Stimulated activated naive B cell treated with anti-CD40 and anti-IgM and Interleukin-4, amounts not matched to agents 10 μg/mL and 1 μg/mL and 100 μg/mL, for 72 hours (primary cell): ENCODE measurements around the gene SEC22A.

Experiments
- ATAC-seq, 2 donors: fragments of 150-1000 bp; cut with Tn5 transposase; replicated peaks; 2 replicates each; pipeline ENCODE4 v1.10.0; 2021; ENCODE audit warnings: moderate library complexity in 1 of 2
- DNase-seq: peaks from one replicate; pipeline ENCODE4 v3.0.0; 2021
- H3K27ac Mint-ChIP-seq: one replicate; pipeline ENCODE4 v1.8.0; 2022; ENCODE audit warnings: mild to moderate bottlenecking, mixed read lengths
- H3K27me3 Mint-ChIP-seq, 2 donors: one replicate each; pipeline ENCODE4 v1.8.0; 2022; ENCODE audit warnings: mixed read lengths in 2 of 2
- H3K36me3 Mint-ChIP-seq, 2 donors: one replicate each; pipeline ENCODE4 v1.8.0; 2022; ENCODE audit warnings: mixed read lengths in 2 of 2, mild to moderate bottlenecking in 1 of 2
- H3K4me1 Mint-ChIP-seq, 2 donors: one replicate each; pipeline ENCODE4 v1.8.0; 2022; ENCODE audit warnings: mixed read lengths in 2 of 2, mild to moderate bottlenecking in 1 of 2
- H3K4me3 Mint-ChIP-seq, 2 donors: one replicate each; pipeline ENCODE4 v1.8.0; 2022; ENCODE audit warnings: mild to moderate bottlenecking in 2 of 2, mixed read lengths in 2 of 2, moderate library complexity in 1 of 2
- H3K9me3 Mint-ChIP-seq, 2 donors: one replicate each; pipeline ENCODE4 v1.8.0; 2022; ENCODE audit warnings: mixed read lengths in 2 of 2, mild to moderate bottlenecking in 1 of 2

SEC22A gene

DNA sequence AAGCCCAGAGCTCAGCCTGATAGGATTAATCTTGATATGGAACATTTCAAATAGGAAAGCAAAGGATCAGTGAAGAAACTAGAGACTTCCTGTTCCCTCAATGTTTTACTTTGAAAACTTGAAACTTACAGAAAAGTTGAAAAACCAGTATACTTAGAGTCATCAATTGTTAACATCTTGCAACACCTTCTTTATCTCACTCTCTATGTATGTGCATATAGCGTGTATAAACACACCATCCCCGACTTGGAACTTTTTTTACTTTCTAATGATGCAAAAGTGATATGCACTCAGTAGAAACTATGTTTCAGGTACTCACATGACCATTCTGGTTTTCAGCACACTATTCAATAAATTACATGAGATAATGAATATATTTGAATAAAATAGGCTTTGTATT lies 60.5 kb downstream of the SEC22A start:
- no peak for ATAC-seq
- Mint-ChIP-seq H3K36me3 (peaks cover 26 to 40% of the 10 kb centered on the region in 2 donors), H3K9me3 (peaks cover 0 to 7% of the 10 kb centered on the region in 2 donors), H3K27ac (no peak overlapping the region), H3K4me3 (no peak overlapping the region), H3K27me3 (no peaks in the 10 kb centered on the region), H3K4me1 (peaks cover 1 to 10% of the 10 kb centered on the region in 2 donors)
- DNase-seq: no peak

DNA sequence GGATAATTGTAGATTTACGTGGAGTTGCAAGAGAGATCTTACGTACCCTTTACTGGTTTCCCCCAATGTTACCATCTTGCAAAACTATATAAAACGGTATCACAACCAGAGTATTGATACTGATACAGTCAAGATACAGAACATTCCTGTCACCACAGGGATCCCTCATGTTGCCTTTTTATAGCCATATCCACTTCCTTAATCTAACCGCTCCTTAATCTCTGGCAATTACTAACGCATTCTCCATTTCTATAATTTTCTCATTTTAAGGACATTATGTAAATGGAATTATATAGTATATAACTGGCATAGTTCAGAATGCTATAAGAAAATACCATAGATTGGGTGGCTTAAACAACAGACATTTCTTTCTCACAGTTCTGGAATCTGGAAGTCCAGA lies 61.1 kb downstream of the SEC22A start:
- Mint-ChIP-seq H3K4me1 (peaks cover 0 to 6% of the 10 kb centered on the region in 2 donors), H3K27ac (no peak overlapping the region), H3K9me3 (peaks cover 0 to 7% of the 10 kb centered on the region in 2 donors), H3K4me3 (no peak overlapping the region), H3K27me3 (no peaks in the 10 kb centered on the region), H3K36me3 (peaks cover 27 to 43% of the 10 kb centered on the region in 2 donors)
- ATAC-seq: no peak
- DNase-seq: no peak

DNA sequence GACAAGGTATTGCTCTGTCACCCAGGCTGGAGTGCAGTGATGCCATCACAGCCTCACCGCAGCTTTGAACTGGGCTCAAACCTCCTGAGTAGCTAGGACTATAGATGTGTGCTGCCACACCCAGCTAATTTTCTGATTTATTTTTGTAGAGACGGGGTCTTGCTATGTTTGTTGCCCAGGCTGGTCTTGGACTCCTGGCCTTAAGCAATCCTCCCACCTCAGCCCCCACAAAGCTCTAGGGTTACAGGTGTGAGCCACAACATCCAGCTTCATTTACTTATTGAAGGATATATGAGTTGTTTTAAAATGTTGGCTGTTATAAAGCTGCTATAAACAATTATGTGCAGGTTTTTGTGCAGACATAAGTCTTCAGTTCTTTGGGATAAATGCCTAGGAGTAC lies 62.2 kb downstream of the SEC22A start:
- H3K4me1 Mint-ChIP-seq: no peaks in the 10 kb centered on the region
- H3K36me3 Mint-ChIP-seq: peaks cover 31 to 50% of the 10 kb centered on the region in 2 donors
- H3K9me3 Mint-ChIP-seq: peaks cover 0 to 7% of the 10 kb centered on the region in 2 donors
- H3K27me3 Mint-ChIP-seq: no peaks in the 10 kb centered on the region
- no peak overlapping the region for H3K27ac Mint-ChIP-seq
- DNase-seq: no peak
- no peak for ATAC-seq
- no peak overlapping the region for H3K4me3 Mint-ChIP-seq

DNA sequence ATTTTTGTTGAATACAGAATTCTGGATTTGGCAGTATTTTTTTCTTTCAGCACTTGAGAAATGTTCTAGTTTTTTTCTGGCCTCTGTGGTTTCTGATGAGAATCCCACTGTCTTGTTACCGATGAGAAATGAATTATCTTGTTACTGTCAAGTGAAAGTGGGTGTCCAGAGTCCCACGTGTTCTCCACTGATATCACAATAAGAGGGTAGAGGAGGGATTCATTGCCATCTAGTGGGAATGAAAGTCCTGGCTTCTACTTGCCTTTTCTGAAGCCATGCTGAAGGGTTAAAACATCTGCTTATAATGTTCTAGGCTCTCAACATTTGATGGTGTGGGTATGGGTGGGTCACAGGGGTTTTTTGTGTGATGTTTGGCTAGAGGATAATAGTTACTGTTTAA lies 66.1 kb downstream of the SEC22A start:
- peaks cover 0 to 7% of the 10 kb centered on the region in 2 donors for H3K9me3 Mint-ChIP-seq
- H3K27ac Mint-ChIP-seq: no peak overlapping the region
- no peak overlapping the region for H3K4me3 Mint-ChIP-seq
- H3K36me3 Mint-ChIP-seq: peaks cover 31 to 46% of the 10 kb centered on the region in 2 donors
- no peak for DNase-seq
- no peak for ATAC-seq
- no peaks in the 10 kb centered on the region for H3K4me1 Mint-ChIP-seq
- H3K27me3 Mint-ChIP-seq: no peaks in the 10 kb centered on the region

DNA sequence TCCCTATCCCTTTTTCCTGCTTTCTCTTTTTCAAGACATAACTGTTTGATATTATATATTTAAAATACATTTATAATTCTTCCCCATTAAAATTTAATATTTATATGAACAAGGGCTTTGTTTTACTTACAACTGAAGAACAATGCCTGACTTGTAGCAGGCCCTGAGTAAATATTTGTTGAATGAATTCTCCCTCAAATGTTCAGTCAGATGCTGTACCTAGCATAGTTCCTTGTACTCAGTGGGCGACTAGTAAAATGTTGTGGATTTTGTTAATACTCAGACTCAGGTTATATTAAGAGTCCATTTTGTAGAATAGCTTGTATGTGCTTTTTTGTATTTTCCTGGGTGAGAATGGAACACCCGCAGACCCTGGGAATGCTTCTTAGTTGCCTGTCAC lies 69.1 kb downstream of the SEC22A start:
- Mint-ChIP-seq H3K4me3 (no peak overlapping the region), H3K27me3 (no peaks in the 10 kb centered on the region), H3K36me3 (peaks cover 28 to 36% of the 10 kb centered on the region in 2 donors), H3K9me3 (peaks cover 0 to 6% of the 10 kb centered on the region in 2 donors), H3K27ac (no peak overlapping the region), H3K4me1 (no peaks in the 10 kb centered on the region)
- DNase-seq (no peak), ATAC-seq (no peak)

DNA sequence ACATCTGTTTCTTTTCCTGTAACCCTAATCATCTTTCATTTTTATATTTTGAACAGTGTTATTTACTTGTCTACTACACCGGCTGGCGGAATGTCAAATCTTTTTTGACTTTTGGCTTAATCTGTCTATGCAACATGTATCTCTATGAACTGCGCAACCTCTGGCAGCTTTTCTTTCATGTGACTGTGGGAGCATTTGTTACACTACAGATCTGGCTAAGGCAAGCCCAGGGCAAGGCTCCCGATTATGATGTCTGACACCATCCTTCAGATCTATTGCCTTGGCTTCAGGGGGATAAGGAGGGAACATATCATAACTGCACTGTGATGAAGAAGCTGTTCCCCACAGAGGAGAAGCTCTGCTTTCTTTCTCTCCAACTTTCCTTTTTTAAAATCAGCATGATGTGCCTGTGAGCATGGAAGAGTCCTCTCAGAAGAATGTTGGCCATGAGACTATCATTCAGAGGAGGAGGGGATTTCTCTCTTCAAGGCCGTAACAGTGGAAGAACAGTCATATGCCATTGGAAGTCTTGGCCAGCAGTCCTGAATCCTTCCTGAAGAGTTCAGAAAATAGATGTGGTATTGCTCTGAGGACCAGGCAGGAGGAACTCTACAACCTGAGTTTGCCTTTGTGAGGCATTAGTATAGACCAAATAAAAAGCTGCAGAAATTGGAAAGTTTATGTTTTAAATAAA lies 69.9 kb downstream of the SEC22A start:
- Mint-ChIP-seq H3K27ac (no peak overlapping the region), H3K36me3 (peaks cover 21 to 28% of the 10 kb centered on the region in 2 donors), H3K4me3 (no peak overlapping the region), H3K27me3 (no peaks in the 10 kb centered on the region), H3K4me1 (peaks cover 0 to 1% of the 10 kb centered on the region in 2 donors), H3K9me3 (peaks cover 0 to under 1% of the 10 kb centered on the region in 2 donors)
- ATAC-seq (no peak), DNase-seq (no peak)

DNA sequence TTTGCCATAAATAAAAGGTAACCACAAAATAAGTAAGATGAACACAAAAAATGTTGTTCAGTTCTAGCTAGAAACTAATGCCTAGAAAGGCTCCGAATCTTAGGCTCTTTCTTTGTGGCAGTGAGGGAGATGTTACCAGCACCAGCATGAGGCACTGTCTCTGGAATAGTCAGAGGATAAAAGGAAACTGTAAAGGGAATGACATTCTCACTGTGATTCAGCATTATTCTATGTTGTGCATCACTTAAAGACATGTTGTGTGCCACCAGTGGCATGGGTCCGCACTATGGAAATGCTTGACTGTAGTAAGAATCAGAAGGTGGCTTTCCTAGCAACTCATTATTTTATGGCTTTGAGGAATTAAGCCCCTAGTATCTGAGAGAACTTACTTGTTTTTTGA lies 70.8 kb downstream of the SEC22A start:
- Mint-ChIP-seq H3K27me3 (no peaks in the 10 kb centered on the region), H3K4me1 (peaks cover 1 to 8% of the 10 kb centered on the region in 2 donors), H3K36me3 (peaks cover 12 to 23% of the 10 kb centered on the region in 2 donors), H3K27ac (no peak overlapping the region), H3K9me3 (no peaks in the 10 kb centered on the region), H3K4me3 (no peak overlapping the region)
- ATAC-seq: no peak
- no peak for DNase-seq

DNA sequence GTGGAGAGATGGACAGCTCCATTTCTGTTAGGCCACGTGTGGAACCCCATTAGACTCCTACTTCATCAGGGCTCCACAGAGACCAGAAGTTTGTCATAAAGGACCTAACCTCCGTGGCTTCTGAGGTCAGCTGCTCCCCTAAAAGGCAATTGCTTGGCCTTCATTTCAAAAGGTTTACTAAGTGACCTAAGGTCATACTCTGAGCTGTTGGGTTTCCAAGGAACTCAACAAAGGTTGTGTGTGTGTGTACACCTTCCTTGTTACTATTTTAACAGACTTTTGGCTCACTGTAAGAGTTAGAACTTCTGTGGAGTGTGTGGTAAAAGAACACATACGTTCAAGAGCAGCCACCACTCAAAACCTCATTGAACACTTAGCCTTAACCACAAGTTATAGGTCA lies 73.9 kb downstream of the SEC22A start:
- peak; percentile 76 to 87 for ATAC-seq
- Mint-ChIP-seq H3K9me3 (no peaks in the 10 kb centered on the region), H3K27ac (no peak overlapping the region), H3K4me1 (peaks cover 1 to 8% of the 10 kb centered on the region in 2 donors), H3K4me3 (no peak overlapping the region), H3K36me3 (peaks cover 14 to 31% of the 10 kb centered on the region in 2 donors), H3K27me3 (no peaks in the 10 kb centered on the region)
- no peak for DNase-seq

DNA sequence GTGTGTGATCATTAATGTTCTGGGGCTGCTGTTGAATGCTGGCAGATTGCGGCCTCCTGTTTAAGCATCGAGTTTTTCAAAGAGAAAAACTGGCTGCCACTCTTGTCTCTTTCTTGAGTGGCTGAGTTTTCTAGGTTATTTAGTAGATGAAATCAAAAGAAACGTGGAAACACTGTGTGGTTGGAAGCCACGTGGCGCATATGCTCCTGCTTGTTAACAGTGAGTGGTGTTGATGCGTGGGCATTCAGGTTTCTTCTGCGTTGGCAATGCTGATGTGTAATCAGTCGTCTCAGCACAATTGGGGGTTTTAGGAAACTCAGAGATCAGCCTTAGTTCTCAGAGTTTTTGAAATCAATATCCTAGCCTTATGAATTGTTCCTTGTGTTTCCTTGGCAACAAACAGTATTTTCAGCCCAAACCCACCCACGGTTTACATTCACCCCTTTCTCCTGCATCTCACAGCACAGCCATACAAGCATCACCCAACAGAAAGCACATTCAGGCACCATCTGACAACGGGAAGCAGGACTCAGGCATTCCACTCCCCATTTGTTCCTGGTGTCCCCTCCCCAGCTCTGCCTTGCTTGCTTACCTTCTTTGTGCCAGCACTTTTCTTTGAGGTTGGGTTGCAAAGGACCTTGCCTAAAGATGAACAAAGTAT lies 74.7 kb downstream of the SEC22A start:
- peaks cover 1 to 8% of the 10 kb centered on the region in 2 donors for H3K4me1 Mint-ChIP-seq
- H3K4me3 Mint-ChIP-seq: no peak overlapping the region
- DNase-seq (no peak), ATAC-seq (no peak)
- no peaks in the 10 kb centered on the region for H3K27me3 Mint-ChIP-seq
- no peaks in the 10 kb centered on the region for H3K9me3 Mint-ChIP-seq
- H3K27ac Mint-ChIP-seq: no peak overlapping the region
- H3K36me3 Mint-ChIP-seq: peaks cover 14 to 34% of the 10 kb centered on the region in 2 donors

DNA sequence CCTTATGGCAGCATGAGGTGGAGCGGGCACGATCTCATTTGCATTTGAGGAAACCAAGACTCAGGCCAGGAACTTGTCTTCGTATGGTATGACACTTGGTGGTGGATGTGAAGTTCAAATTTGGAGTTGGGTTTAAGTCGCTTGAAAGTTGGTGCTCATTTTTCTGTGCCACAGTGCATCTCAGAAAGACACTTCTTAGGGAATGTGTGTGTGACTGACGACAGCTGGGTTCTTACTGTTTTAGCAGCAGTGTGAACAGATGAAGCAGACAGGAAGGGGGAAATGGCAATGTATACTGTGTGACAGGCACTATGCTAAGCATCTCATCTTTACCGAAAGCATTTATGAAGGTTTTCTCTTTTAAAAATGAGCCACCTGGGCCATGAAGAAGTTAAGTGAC lies 75.4 kb downstream of the SEC22A start:
- no peak for ATAC-seq
- peaks cover 1 to 8% of the 10 kb centered on the region in 2 donors for H3K4me1 Mint-ChIP-seq
- no peaks in the 10 kb centered on the region for H3K27me3 Mint-ChIP-seq

DNA sequence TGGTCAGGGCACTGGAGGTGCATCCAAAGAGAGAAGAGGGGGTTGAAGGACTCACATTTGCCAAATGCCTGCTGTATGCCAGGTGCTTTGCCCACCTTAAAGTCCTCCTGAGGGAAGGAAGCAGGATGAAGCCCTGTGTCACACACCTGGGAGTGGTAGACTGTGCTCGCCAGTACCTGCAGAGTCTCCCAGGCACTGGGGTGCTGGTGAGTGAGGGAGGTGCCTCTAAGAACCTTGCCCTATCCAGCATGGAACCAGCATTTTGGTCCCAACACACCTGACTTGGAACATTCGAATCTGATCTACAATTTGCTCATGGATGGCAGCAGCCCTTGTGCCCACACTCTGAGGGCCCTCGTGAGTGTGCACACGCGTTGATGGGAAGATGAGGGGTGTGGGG lies 76.7 kb downstream of the SEC22A start:
- H3K4me3 Mint-ChIP-seq: no peak overlapping the region
- no peaks in the 10 kb centered on the region for H3K27me3 Mint-ChIP-seq
- peaks cover 1 to 8% of the 10 kb centered on the region in 2 donors for H3K4me1 Mint-ChIP-seq
- no peak for DNase-seq
- H3K9me3 Mint-ChIP-seq: no peaks in the 10 kb centered on the region
- H3K36me3 Mint-ChIP-seq: peaks cover 12 to 28% of the 10 kb centered on the region in 2 donors
- ATAC-seq: no peak
- H3K27ac Mint-ChIP-seq: no peak overlapping the region

More for the DNA sequence above, 75.4 kb downstream of the SEC22A start:
- H3K9me3 Mint-ChIP-seq: no peaks in the 10 kb centered on the region
- no peak overlapping the region for H3K4me3 Mint-ChIP-seq
- peaks cover 13 to 33% of the 10 kb centered on the region in 2 donors for H3K36me3 Mint-ChIP-seq
- peak overlapping the region; percentile 9 for H3K27ac Mint-ChIP-seq
- DNase-seq: no peak

DNA sequence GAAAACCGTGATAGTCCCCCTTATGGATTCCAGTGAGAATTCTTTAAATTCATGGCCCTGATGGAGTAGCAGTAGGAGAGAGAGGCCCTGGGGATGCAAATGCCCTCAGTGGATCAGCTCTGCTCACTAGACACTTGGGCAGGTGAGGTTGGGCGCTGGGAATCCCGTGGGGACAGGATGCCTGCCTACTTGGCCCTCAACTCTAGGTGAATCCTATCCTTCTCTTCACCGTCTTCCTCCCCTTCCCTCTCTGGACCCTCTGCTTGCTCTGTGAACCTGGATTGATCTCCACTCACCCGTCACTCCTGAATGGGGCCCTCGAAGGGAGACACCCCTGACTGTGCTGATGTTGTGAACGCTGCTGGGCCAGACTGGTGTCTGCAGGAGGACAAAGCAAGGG lies 77.4 kb downstream of the SEC22A start:
- Mint-ChIP-seq H3K9me3 (no peaks in the 10 kb centered on the region), H3K36me3 (peaks cover 12 to 27% of the 10 kb centered on the region in 2 donors), H3K27me3 (no peaks in the 10 kb centered on the region), H3K4me3 (no peak overlapping the region), H3K27ac (peak overlapping the region; percentile 48), H3K4me1 (peaks cover 1 to 8% of the 10 kb centered on the region in 2 donors)
- DNase-seq (no peak), ATAC-seq (no peak)

DNA sequence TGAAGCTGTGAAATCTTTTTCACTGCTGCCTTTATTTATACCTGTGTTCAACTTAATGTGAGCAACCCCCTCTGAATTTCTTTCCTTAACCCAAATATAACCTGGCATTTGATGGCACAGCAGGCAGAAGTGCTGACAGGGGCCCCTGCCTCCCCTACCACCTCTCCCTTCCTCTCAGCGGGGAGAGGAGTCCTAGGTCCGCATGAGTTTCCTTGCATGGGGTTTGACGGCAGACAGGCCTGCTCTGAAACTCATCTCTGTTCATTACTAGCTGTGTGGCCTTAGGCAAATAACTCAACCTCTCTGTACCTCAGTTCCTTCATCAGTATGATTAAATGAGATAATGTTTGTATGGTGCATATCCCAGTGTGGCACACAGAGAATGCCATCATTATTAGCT lies 79.7 kb downstream of the SEC22A start:
- no peak overlapping the region for H3K4me3 Mint-ChIP-seq
- H3K4me1 Mint-ChIP-seq: peaks cover 3 to 8% of the 10 kb centered on the region in 2 donors
- peaks cover 12 to 27% of the 10 kb centered on the region in 2 donors for H3K36me3 Mint-ChIP-seq
- no peak for DNase-seq
- ATAC-seq: no peak
- no peaks in the 10 kb centered on the region for H3K27me3 Mint-ChIP-seq
- H3K27ac Mint-ChIP-seq: no peak overlapping the region
- no peaks in the 10 kb centered on the region for H3K9me3 Mint-ChIP-seq

DNA sequence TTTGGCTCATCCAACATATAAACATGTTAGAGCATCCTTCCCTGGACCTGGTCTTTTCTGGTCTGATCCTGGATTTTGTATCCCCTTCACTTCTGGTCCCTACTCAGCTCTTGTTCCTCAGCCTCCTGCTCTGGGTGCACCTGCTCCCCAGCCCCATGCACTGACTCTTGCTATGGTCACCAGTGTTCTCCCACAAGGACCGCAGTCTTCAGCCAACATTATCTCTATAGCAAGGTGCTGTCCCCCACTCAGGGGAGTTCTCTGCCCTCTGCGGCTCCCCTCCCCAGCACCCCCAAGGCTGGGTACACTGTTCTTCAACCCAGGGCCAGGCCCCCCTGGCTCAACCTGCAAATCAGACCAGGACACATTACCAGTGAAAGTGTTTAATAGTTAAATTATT lies 80.2 kb downstream of the SEC22A start:
- Mint-ChIP-seq H3K27me3 (no peaks in the 10 kb centered on the region), H3K4me3 (no peak overlapping the region), H3K36me3 (peaks cover 12 to 24% of the 10 kb centered on the region in 2 donors), H3K4me1 (peaks cover 2 to 4% of the 10 kb centered on the region in 2 donors), H3K27ac (no peak overlapping the region), H3K9me3 (peaks cover 0 to 2% of the 10 kb centered on the region in 2 donors)
- ATAC-seq (no peak), DNase-seq (no peak)

DNA sequence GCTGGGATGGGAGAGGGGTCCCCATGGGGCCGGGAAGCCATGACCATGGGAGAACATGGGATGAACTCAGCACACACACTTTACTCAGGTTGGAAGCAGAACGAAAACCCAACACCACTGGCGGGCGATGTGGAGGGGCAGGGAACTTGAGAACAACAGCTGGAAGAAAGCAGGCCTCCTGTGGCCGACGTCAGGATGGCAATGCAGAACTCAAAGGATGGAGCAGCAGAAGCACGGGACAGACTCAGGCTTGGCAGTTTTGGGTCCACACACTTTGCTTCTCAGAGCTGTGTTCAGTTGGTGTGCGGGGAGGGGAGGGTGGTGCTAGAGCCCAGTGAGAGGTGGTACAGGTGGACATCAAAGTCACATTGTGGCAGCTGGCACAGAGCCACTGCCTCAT lies 80.7 kb downstream of the SEC22A start:
- Mint-ChIP-seq H3K27ac (no peak overlapping the region), H3K36me3 (peaks cover 12 to 23% of the 10 kb centered on the region in 2 donors), H3K9me3 (peaks cover 0 to 5% of the 10 kb centered on the region in 2 donors), H3K27me3 (peaks cover 0 to 3% of the 10 kb centered on the region in 2 donors), H3K4me3 (no peak overlapping the region), H3K4me1 (peaks cover 0 to 2% of the 10 kb centered on the region in 2 donors)
- DNase-seq: no peak
- no peak for ATAC-seq
